Suppressor macrophage (primary cell): ENCODE measurements around the gene FTCD.
"Not testable (repeated sequence)": the region's sequence is repeated elsewhere in the genome, so short reads cannot be mapped to it uniquely, and the experiment has no call there.

ENCODE experiments used
- DNase-seq, 4 experiments: peaks; one replicate each; pipeline ENCODE4 v3.0.0-alpha.2; 2020 to 2022

FTCD gene

GRCh38 chr21:46188226-46189212 is 33.1 kb upstream of the FTCD start:
- peak; percentile 50 to 79 (median 74) for DNase-seq

- no peak for DNase-seq
Measured at GRCh38 chr21:46187814-46188213, 32.4 kb upstream of the FTCD start.

DNA sequence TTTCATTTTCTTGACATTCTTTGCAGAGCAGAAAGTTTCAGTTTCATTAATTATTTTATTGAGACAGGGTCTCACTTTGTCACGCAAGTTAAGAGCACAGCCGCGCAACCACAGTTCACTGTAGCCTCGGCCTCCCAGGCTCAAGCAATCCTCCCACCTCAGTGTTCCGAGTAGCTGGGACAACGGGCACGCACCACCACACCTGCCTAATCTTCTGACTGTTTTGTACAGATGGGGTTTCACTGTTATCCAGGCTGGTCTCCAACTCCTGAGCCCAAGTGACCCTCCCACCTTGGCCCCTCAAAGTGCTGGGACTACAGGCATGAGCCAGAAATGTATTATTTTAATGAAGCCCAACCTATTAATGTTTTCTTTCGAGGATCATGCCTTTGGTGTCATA is 31.9 kb upstream of the FTCD start:
- DNase-seq, result no peak

- no peak for DNase-seq
Measured at GRCh38 chr21:46185716-46186115, 30.3 kb upstream of the FTCD start.

DNA sequence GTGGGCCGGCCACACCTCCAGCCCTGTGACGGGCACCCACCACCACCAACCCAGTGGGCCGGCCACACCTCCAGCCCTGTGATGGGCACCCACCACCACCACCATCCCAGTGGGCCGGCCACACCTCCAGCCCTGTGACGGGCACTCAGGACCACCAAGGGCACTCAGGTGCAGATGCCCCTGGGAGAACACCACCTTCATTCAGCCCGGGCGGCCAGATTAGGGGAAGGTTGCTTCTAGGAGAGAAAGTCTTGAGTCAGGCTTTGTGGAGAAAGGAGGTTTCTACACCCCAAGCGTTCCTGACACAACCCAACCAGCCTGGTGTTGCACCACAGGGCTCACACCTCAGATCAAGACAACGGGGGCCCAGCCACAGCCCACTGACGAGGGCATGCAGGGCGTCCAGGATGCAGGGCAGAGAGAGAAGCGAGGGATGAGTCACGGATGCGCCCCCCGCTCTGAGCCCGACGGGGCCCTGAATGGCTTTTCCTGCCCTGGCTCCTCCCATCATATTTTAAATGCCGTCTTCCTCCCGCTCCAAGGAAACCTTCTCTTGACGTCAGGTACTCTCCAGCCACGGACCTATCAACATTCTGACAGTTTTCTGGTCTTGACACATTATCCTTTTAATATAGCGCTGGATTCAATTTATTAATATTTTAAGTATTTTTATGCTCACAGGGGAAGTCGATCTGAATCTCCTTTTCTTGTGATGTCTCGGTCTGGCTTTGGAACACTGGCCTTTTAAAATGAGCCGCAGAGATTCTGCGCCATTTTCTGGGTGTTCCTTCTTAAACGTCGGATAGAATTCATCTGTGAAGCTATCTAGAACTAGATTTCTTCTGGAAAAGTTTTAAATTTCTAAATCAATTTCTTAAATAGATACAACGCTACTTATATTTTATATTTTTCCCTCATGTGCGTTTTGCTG is 29.5 kb upstream of the FTCD start:
- peak; percentile 53 to 76 (median 71) for DNase-seq

GRCh38 chr21:46183910-46184624 is 28.7 kb upstream of the FTCD start, which contains the start of gene SPATC1L:
Gene SPATC1L, minus strand, starts transcription at chr21:46184459. Its CDS starts 1,643 bp downstream, at chr21:46182816.
- DNase-seq, result peak; percentile 41 to 70 (median 63)

DNA sequence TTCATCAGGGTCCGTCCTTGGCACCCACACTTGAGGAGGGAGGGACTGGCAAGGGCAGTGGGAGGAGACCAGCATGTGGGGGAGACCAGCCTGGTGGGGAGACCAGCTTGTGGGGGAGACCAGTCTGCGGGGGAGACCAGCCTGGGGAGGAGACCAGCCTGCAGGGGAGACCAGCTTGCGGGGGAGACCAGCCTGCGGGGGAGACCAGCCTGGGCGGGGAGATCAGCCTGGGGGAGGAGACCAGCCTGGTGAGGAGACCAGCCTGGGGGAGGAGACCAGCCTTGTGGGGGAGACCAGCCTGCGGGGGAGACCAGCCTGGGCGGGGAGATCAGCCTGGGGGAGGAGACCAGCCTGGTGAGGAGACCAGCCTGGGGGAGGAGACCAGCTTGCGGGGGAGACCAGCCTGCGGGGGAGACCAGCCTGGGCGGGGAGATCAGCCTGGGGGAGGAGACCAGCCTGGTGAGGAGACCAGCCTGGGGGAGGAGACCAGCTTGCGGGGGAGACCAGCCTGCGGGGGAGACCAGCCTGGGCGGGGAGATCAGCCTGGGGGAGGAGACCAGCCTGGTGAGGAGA is 28.0 kb upstream of the FTCD start:
- DNase-seq, result not testable (repeated sequence)

GRCh38 chr21:46182548-46183336 is 27.4 kb upstream of the FTCD start:
- DNase-seq, result no peak

DNA sequence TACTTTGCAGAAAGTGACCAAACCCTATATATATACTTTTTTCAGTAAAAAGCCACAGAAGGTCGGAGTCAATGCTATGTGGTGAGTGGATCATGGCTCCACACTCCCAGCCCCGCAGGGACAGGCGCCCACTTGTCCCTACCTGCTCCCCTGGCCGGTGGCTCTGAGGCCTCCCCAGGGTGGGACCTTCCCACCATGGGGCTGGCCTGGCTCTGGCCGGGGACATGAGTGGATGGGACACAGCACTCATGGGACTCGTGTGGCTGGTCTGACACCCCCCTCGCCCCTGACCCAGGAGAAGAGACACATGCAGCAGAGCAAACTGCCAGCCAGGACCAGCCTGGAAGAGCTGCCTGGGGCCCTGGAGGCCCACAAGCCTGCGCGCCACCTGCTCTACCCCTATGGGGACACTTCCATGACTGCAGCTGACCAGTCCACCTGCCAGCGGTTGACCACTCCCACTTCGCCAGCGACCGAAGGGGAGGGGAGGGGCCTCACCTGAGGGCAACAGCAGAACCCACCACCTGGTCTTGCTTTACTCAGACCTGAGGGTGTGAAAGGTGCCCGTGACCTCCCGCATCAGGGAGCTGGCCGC is 26.7 kb upstream of the FTCD start:
- no peak for DNase-seq

GRCh38 chr21:46181436-46181835 is 26.1 kb upstream of the FTCD start:
- DNase-seq, result no peak

DNA sequence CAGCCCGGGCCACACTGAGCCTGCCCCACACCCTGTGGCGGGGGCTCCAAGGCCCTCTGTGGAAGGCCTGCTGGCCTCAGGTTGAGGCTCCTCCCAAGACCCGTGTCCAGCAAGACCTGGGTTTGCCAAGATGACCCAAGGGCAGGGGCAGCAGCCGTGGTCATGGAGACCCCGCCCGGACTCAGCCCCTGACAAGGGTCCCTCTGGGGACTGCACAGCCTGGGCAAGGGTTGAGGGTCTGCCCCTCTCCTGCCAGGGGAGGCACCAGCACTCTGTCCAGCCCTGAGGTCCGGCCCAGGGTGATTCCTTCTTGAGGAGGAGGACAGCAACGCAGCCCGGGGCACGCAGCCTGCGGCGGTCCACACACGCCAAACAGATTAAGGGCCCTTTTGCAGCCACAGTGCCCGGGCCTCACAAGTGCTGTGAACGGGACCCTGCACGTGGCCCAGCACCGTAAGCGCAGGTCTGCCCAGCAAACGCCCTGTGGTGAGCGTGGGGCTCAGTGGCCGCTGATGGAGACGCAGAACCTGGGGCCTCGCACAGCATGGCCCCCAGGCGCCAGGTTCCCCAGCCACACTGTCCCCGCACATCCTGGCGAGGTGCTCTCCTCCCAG is 25.5 kb upstream of the FTCD start:
- DNase-seq, result no peak

DNA sequence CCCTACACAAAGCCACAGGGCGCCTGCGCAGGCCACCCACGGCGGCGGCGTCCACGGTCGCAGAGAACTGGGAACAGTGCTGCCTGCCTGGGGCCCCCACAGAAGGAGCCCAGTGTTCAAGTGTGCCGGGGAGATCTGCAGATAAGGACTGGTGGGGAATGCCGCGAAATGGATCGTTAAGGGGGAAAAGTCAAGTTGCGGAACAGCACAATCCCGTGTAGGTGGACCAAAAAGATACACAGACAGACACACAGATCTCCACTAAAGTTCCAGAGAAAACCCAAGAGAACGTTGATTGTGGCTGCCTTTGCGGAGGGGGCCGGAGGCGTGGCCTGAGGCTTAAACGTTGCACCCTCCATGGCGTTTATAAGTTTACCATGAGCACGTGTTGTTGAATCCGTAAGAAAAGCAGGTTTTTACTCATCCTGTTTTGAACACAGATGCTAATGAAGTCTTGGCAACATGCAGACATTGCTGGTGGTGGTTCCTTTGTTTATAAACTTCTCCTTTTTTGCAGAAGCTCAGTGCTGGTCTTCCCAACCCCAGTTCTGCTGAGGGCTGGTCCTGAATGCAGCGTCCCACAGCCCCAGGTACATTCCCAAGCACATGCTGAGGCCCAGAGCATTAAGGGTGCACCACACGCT is 24.8 kb upstream of the FTCD start:
- DNase-seq, result peak in 2 of 4 experiments; percentile 18 to 31

DNA sequence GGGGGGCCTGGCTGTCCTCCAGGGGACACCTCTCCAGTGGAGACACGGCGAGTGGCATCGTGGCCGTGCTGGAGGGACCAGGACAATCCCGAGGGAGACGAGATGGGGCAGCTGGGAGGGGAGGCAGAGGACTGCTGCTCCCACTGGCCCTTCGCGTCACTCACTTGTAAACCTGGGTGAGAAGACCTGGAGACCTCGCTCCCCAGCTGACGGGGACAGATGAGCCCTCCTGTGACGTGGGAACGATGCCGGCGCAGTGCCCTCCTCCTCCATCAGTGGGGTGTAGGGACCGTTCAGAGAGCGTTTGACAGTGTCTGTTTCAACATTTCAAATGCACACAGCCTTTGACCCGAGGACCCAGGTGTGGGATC is 24.3 kb upstream of the FTCD start:
- DNase-seq, result no peak

DNA sequence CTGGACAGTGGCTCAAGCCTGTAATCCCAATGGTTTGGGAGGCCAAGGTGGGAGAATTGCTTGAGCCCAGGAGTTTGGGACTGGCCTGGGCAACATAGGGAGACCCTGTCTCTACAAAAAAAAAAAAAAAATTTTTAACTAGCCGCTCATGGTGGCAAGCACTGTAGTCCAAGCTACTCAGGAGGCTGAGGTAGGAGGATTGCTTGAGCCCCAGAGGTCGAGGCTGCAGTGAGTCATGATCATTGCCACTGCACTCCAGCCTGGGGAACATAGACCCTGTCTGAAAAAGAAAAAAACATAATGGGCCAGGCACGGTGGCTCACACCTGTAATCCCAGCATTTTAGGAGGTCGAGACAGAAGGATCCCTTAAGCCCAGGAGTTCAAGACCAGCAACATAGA is 23.6 kb upstream of the FTCD start:
- DNase-seq, result no peak

GRCh38 chr21:46176443-46177129 is 21.2 kb upstream of the FTCD start:
- DNase-seq, result not testable (repeated sequence)

GRCh38 chr21:46173573-46173972 is 18.2 kb upstream of the FTCD start:
- no peak for DNase-seq

DNA sequence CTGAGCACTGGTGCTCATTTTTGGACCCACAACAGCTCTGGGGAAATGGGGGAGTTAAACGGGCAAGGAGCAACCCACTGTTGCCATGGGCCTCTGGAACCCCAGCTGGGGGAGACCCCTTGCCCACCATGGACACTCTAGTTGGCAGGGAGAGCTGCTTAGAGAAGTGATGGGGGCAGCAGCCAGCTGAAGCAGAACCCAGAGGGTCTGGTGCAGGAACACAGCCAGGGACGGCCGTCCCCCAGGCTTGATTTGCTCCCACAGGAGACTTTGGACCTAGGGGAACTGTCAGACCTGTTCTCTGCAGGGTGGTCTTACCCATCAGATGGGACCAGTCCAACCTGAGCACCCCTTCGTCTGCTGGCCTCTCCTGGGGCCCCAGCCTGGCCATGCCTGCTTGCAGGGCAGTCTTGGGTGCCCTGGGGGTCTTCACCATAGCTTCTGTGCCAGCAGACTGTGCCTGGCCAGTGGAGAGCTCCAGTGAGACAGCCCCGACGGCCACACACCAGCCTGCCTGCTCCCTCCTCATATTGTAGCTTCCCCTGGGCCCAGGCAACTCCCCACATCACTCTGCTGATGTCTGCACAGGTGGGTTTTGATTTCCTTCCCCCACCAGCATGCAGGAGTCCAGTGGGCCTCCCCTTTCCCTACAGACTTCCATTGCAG is 17.6 kb upstream of the FTCD start:
- no peak for DNase-seq

DNA sequence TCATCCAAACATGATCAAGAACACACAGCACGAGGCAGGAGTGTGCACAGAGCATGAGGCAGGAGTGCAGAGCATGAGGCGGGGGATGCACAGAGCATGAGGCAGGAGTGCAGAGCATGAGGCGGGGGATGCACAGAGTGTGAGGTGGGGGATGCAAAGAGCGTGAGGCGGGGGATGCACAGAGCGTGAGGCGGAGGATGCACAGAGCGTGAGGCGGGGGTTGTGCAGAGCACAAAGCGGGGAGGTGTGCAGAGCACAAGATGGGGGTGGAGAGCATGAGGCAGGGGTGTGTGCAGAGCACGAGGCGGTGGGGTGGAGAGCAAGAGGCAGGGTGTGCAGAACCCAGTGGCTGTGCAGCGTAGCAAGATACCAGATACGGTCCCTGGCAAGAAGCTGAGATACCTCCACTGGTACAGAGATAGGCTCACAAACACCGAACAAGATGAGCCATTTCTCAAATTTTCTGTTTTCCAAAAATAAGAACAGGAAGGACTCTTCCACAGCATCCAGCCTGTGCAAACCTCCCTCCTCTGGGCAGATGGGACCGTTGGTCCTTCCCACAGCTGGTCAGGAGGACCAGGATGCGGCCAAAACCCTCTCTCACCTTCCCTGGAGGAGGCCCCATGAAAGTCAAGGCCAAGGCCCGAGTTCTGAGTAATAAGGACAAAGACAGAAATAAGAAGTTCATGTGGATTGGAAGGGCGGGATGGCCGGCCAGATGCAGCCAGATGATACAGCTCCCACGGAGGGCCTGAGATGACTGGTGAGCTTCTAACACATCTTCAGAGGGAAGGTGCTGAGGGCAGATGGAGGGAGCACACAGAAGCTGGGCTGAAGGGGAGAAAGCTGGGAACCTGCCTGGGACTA is 16.9 kb upstream of the FTCD start:
- no peak for DNase-seq
